GM19438 (cell line): ENCODE results near the gene E2F1.
"Not testable (repeated sequence)": the region's sequence is repeated elsewhere in the genome, so short reads cannot be mapped to it uniquely, and the experiment has no call there.

Experiments
- ATAC-seq: cut with Tn5 transposase; IDR thresholded peaks from one replicate; pipeline ENCODE4 v1.9.1; 2021; ENCODE audit warnings: low read depth; ENCODE audit not compliant: unreplicated experiment

The E2F1 gene

GRCh38 chr20:33646959-33647602 is 39.1 kb downstream of the E2F1 start:
- ATAC-seq = peak; percentile 13

- no peak for ATAC-seq
These were observed 40.0 kb downstream of the E2F1 start for GRCh38 chr20:33646191-33646590.

- ATAC-seq = no peak
These were observed 40.8 kb downstream of the E2F1 start for GRCh38 chr20:33645396-33645795.

GRCh38 chr20:33645072-33645358 is 41.2 kb downstream of the E2F1 start:
- ATAC-seq = no peak

- ATAC-seq = no peak
These were observed 41.7 kb downstream of the E2F1 start for GRCh38 chr20:33644313-33645071.

- ATAC-seq = no peak
These were observed 45.9 kb downstream of the E2F1 start for GRCh38 chr20:33640287-33640686.

- ATAC-seq = no peak
These were observed 49.4 kb downstream of the E2F1 start for GRCh38 chr20:33636776-33637175.

- no peak for ATAC-seq
These were observed 50.8 kb downstream of the E2F1 start for GRCh38 chr20:33635341-33635740.

GRCh38 chr20:33631910-33632309 is 54.3 kb downstream of the E2F1 start:
- not testable (repeated sequence) for ATAC-seq

GRCh38 chr20:33630507-33630906 is 55.7 kb downstream of the E2F1 start:
- ATAC-seq = no peak

GRCh38 chr20:33629979-33630378 is 56.2 kb downstream of the E2F1 start:
- no peak for ATAC-seq

- no peak for ATAC-seq
These were observed 56.7 kb downstream of the E2F1 start for GRCh38 chr20:33629533-33629932.

GRCh38 chr20:33627577-33628216 is 58.5 kb downstream of the E2F1 start:
- no peak for ATAC-seq

- no peak for ATAC-seq
These were observed 60.0 kb downstream of the E2F1 start for GRCh38 chr20:33626190-33626589.
